SK-N-SH (cell line): Measurements from ENCODE around the gene SLCO2B1. TPM values are rescaled to one million over a fixed set of nuclear protein-coding genes. Genes with fewer than 3 reads are reported as not detected.

ENCODE experiments used
- CTCF ChIA-PET: fragments of 300-600, 350-600 bp; formaldehyde crosslinking; extraction: SDS; loops from one replicate; lab custom pipeline; 2021; lab: Yijun Ruan, JAX
- POLR2A ChIA-PET: fragments of 350-600 bp; sonication (Branson Sonifier 250); formaldehyde crosslinking; extraction: SDS; loops from one replicate; lab custom pipeline; 2020; ENCODE audit warnings: antibody characterized with exemption, inconsistent platforms; lab: Yijun Ruan, JAX
- DNase-seq: peaks from one replicate; pipeline ENCODE4 v3.0.0; 2012
- H2AFZ ChIP-seq: fragments of 200-600 bp; sonication (generic); 2 replicates; pipeline ENCODE4 v1.8.1; 2016; ENCODE audit warnings: antibody characterized with exemption, mild to moderate bottlenecking, low read depth
- H3F3A ChIP-seq: fragments of 200-600 bp; sonication (generic); replicated peaks from 2 replicates; pipeline ENCODE3; 2016; ENCODE audit warnings: antibody characterized with exemption, mild to moderate bottlenecking; ENCODE audit not compliant: insufficient read depth
- H3K27ac ChIP-seq, 2 experiments: fragments of 200-500 bp in 1 of 2; fragments of 200-600 bp in 1 of 2; sonication (Bioruptor generic) in 1 of 2; sonication (generic), shearing (Covaris generic) in 1 of 2; 2 replicates each; pipeline versions ENCODE4 v1.5.1 to v1.6.1; 2014 to 2016; ENCODE audit warnings: low read depth in 2 of 2, inconsistent platforms in 1 of 2, low read length in 1 of 2, mild to moderate bottlenecking in 1 of 2, mixed read lengths in 1 of 2
- H3K27me3 ChIP-seq: fragments of 200-600 bp; sonication (generic), shearing (Covaris generic); 2 replicates; pipeline ENCODE4 v1.6.1; 2016; ENCODE audit warnings: mixed run types; ENCODE audit not compliant: insufficient read depth
- H3K36me3 ChIP-seq, 2 experiments: fragments of 200-500 bp in 1 of 2; fragments of 200-600 bp in 1 of 2; sonication (Bioruptor generic) in 1 of 2; sonication (generic) in 1 of 2; replicated peaks in 1 of 2; 2 replicates each; pipeline versions ENCODE3 to v1.5.1; 2014 to 2016; ENCODE audit warnings: low read length in 1 of 2, mild to moderate bottlenecking in 1 of 2; ENCODE audit not compliant: insufficient read depth in 2 of 2, control insufficient read depth in 1 of 2
- H3K4me1 ChIP-seq, 2 experiments: fragments of 200-500 bp in 1 of 2; fragments of 200-600 bp in 1 of 2; sonication (Bioruptor generic) in 1 of 2; sonication (generic), shearing (Covaris generic) in 1 of 2; 2 replicates each; pipeline versions ENCODE4 v1.5.1 to v1.6.1; 2014 to 2016; ENCODE audit warnings: low read depth in 1 of 2, low read length in 1 of 2, mixed run types in 1 of 2; ENCODE audit not compliant: insufficient read depth in 2 of 2, control insufficient read depth in 1 of 2
- H3K4me2 ChIP-seq: fragments of 200-600 bp; sonication (generic), shearing (Covaris generic); 2 replicates; pipeline ENCODE4 v1.6.1; 2017; ENCODE audit warnings: mixed run types
- H3K4me3 ChIP-seq, 2 experiments: fragments of 200-500 bp in 1 of 2; fragments of 200-600 bp in 1 of 2; sonication (Bioruptor generic) in 1 of 2; sonication (generic), shearing (Covaris generic) in 1 of 2; 2 replicates each; pipeline versions ENCODE4 v1.5.1 to v1.8.1; 2014 to 2016; ENCODE audit warnings: low read depth in 2 of 2, inconsistent platforms in 1 of 2, low read length in 1 of 2, mild to moderate bottlenecking in 1 of 2, mixed read lengths in 1 of 2, moderate library complexity in 1 of 2
- H3K79me2 ChIP-seq: fragments of 200-600 bp; sonication (generic); 2 replicates; pipeline ENCODE4 v1.8.1; 2017; ENCODE audit warnings: mild to moderate bottlenecking; ENCODE audit not compliant: insufficient read depth
- H3K9ac ChIP-seq: fragments of 200-600 bp; sonication (generic); 2 replicates; pipeline ENCODE4 v1.6.1; 2017; ENCODE audit warnings: mixed run types
- H3K9me2 ChIP-seq: fragments of 200-600 bp; sonication (generic); 2 replicates; pipeline ENCODE4 v1.6.1; 2017; ENCODE audit warnings: mixed run types
- H3K9me3 ChIP-seq: fragments of 200-600 bp; sonication (generic); 2 replicates; pipeline ENCODE4 v1.6.1; 2017; ENCODE audit warnings: mixed run types, mild to moderate bottlenecking, moderate library complexity
- H4K20me1 ChIP-seq: fragments of 200-600 bp; sonication (generic); 2 replicates; pipeline ENCODE4 v1.6.1; 2017; ENCODE audit warnings: mild to moderate bottlenecking, mixed run types; ENCODE audit not compliant: insufficient read depth
- CHD2 ChIP-seq: fragments of 150-350 bp; IDR thresholded peaks from 2 replicates; pipeline ENCODE4 v1.6.1; 2018; ENCODE audit warnings: low read length; ENCODE audit not compliant: partially characterized antibody
- CTCF ChIP-seq: fragments of 200-600 bp; sonication (generic); IDR thresholded peaks from 2 replicates; pipeline ENCODE4 v1.6.1; 2017; ENCODE audit warnings: antibody characterized with exemption, mild to moderate bottlenecking, moderate library complexity
- EP300 ChIP-seq, 2 experiments: IDR thresholded peaks; 2 replicates each; pipeline versions ENCODE4 v1.4.0 to v1.6.1; 2012; ENCODE audit warnings: borderline replicate concordance in 1 of 2, low read depth in 1 of 2, low read length in 1 of 2
- EZH2phosphoT487 ChIP-seq: fragments of 200-600 bp; sonication (generic); IDR thresholded peaks from 2 replicates; pipeline ENCODE4 v1.6.1; 2017; ENCODE audit warnings: low read depth, mixed run types, mild to moderate bottlenecking, antibody characterized with exemption, moderate library complexity, borderline replicate concordance
- FOXM1 ChIP-seq: IDR thresholded peaks from 2 replicates; pipeline ENCODE4 v1.4.0; 2012; ENCODE audit warnings: low read depth, mild to moderate bottlenecking
- GABPA ChIP-seq: IDR thresholded peaks from 2 replicates; pipeline ENCODE4 v1.4.0; 2012; ENCODE audit warnings: low read depth, mild to moderate bottlenecking
- GATA2 ChIP-seq: sonication (generic); formaldehyde crosslinking; IDR thresholded peaks from 2 replicates; pipeline ENCODE4 v1.5.0; 2020; ENCODE audit warnings: mild to moderate bottlenecking, missing genetic modification reagents
- IRF3 ChIP-seq: fragments of 150-350 bp; IDR thresholded peaks from 2 replicates; pipeline ENCODE4 v1.6.1; 2016; ENCODE audit warnings: mild to moderate bottlenecking, low read depth, low read length
- JUND ChIP-seq: IDR thresholded peaks from 2 replicates; pipeline ENCODE4 v1.4.0; 2012
- MAX ChIP-seq: IDR thresholded peaks from 2 replicates; pipeline ENCODE4 v1.4.0; 2012; ENCODE audit warnings: low read depth
- MXI1 ChIP-seq: IDR thresholded peaks from 2 replicates; pipeline ENCODE4 v1.6.1; 2012; ENCODE audit warnings: mild to moderate bottlenecking, low read depth, low read length, improper control_type of control experiment
- NRF1 ChIP-seq: IDR thresholded peaks from 2 replicates; pipeline ENCODE4 v1.6.1; 2012; ENCODE audit warnings: low read depth, mild to moderate bottlenecking, low read length
- PBX3 ChIP-seq: IDR thresholded peaks from 2 replicates; pipeline ENCODE4; 2012
- POLR2AphosphoS5 ChIP-seq: IDR thresholded peaks from 2 replicates; pipeline ENCODE4 v1.6.1; 2012; ENCODE audit warnings: low read depth, low read length
- RCOR1 ChIP-seq: fragments of 150-350 bp; IDR thresholded peaks from 2 replicates; pipeline ENCODE4 v1.6.1; 2017; ENCODE audit warnings: antibody characterized with exemption, low read length
- REST ChIP-seq: IDR thresholded peaks from 2 replicates; pipeline ENCODE4 v1.6.1; 2012; ENCODE audit warnings: mild to moderate bottlenecking, low read depth, low read length, moderate library complexity
- RXRA ChIP-seq: IDR thresholded peaks from 2 replicates; pipeline ENCODE4 v1.4.0; 2012; ENCODE audit warnings: low read depth, mild to moderate bottlenecking, borderline replicate concordance
- SIN3A ChIP-seq: IDR thresholded peaks from 2 replicates; pipeline ENCODE4 v1.6.1; 2012; ENCODE audit warnings: low read depth, mild to moderate bottlenecking, low read length, moderate library complexity, borderline replicate concordance
- TEAD4 ChIP-seq: IDR thresholded peaks from 2 replicates; pipeline ENCODE4 v1.4.0; 2012; ENCODE audit warnings: mild to moderate bottlenecking, borderline replicate concordance; ENCODE audit not compliant: insufficient read depth
- USF2 ChIP-seq: fragments of 150-350 bp; IDR thresholded peaks from 2 replicates; pipeline ENCODE4 v1.6.1; 2017; ENCODE audit warnings: antibody characterized with exemption, low read length, low read depth, borderline replicate concordance
- YY1 ChIP-seq: IDR thresholded peaks from 2 replicates; pipeline ENCODE4 v1.4.0; 2012; ENCODE audit warnings: low read depth, mild to moderate bottlenecking
- WGBS: methylation state at CpG from one replicate; pipeline ENCODE4 v1.1.6; 2017; ENCODE audit warnings: low lambda C conversion rate; 5-methylcytosine and 5-hydroxymethylcytosine counted together
- polyA plus RNA-seq, 3 experiments: library from polyadenylated mRNA; depleted of rRNA; stranded (reverse); fragments of >200 nt; gene quantifications; 2 replicates each; pipeline ENCODE4 v1.2.3, GENCODE V29; 2012

Gene SLCO2B1
- polyA plus RNA-seq, 1 of the 3 experiments (the other 2 are of a cell fraction): 0.18 TPM

- Histone ChIP-seq H3K9ac (no peak overlapping the region), H3K4me3 (peak overlapping the region; percentile 53), H3F3A (no peaks in the 10 kb centered on the region), H3K9me2 (no peaks in the 10 kb centered on the region), H3K36me3 (no peaks in the 10 kb centered on the region), H4K20me1 (no peaks in the 10 kb centered on the region), H3K27me3 (peaks cover 37% of the 10 kb centered on the region), H3K4me2 (peak overlapping the region; percentile 70; the same call in 1 of the 2 replicates), H2AFZ (peak overlapping the region; percentile 35; the same call in 1 of the 2 replicates), H3K9me3 (no peaks in the 10 kb centered on the region), H3K4me1 (no peaks in the 10 kb centered on the region; a peak in 1 of 4 replicates), H3K79me2 (no peaks in the 10 kb centered on the region), H3K27ac (no peak overlapping the region; a peak in 1 of 4 replicates)
- ChIA-PET CTCF (interaction anchor here (0.6 to 17.5 kb wide), 60 partner anchors 7 to 391 kb away, joined by 3 to 1115 read pairs (median 5); partner anchors contain the start of genes NEU3 and SLCO2B1), POLR2A (interaction anchor here (0.6 to 2.1 kb wide), 10 partner anchors 9 to 293 kb away, joined by 3 to 14 read pairs (median 4); no protein-coding TSS in a partner anchor)
- peak; percentile 98 for DNase-seq
- no CpG with 5 or more reads among the region's 140 CpGs for WGBS
- TF ChIP-seq POLR2AphosphoS5 (no peak), EP300 (IDR thresholded peaks at IDR 0.05; ENCODE audit: borderline replicate concordance in 1 of 2, low read depth in 1 of 2, low read length in 1 of 2) (no peak), JUND (no peak), GABPA (no peak), EZH2phosphoT487 (no peak), REST (peak; percentile 65; the same call in 1 of the 2 replicates), FOXM1 (no peak), MXI1 (peak; percentile 24; the same call in 1 of the 2 replicates), RCOR1 (peak; percentile 31; the same call in 1 of the 2 replicates), MAX (peak; percentile 79), RXRA (no peak), TEAD4 (no peak), CHD2 (peak; percentile 30), GATA2 (CRISPR knock-in tag) (no peak), USF2 (no peak), IRF3 (no peak), CTCF (peak; percentile 60), YY1 (no peak), SIN3A (no peak), NRF1 (peak; percentile 72), PBX3 (no peak)
Observed at GRCh38 chr11:75241036-75241905, 90.4 kb downstream of the SLCO2B1 start.
